ENCODE data around the gene TUBA1C.
"Not testable (repeated sequence)": the region's sequence is repeated elsewhere in the genome, so short reads cannot be mapped to it uniquely, and the experiment has no call there.

TUBA1C gene

DNA sequence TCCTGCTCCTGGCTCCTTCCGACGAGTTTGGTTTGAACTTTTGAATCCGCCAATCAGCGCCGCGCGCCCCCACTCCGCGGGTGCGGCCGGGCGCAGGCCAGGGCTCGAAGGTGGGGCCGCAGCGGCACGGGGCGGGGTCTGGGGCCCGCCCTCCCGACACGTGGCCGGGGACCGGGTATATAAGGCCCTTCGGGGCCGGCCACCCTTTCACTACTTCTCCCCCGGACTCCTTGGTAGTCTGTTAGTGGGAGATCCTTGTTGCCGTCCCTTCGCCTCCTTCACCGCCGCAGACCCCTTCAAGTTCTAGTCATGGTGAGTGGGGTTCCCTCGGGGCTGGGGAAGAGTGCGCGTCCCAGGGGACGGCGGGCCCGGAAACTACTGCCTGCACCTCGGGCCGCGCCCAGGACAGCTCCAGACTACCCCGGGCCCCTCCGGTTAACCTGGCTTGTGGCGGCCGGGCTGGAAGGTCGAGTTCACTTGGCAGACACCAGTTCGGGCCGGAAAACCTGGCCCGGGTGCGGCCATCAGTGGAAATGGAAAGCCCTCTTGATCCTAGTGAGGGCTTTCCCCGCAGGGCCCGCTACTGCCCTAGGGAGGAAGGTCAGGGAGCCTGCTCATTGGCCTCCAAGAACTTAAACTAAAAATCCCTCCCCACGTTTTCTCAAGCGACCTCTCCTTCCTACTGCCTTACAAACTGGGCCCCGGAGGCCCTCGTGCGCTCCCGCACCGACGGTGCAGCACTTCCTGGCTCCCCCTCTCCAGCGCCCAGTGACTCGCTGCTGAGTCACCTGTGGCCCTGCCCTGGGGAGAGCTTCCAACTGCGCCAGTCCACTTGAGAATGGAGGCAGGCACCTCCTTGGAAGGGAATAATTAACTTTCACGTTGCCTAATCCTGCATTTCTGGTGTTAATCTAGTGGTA lies at the start of gene TUBA1C:
Gene TUBA1C, plus strand, starts transcription at position 210 of the 920 bp plus-strand sequence. Its CDS starts 100 bp downstream, at position 310.
- DNase-seq = peak; percentile 77

DNA sequence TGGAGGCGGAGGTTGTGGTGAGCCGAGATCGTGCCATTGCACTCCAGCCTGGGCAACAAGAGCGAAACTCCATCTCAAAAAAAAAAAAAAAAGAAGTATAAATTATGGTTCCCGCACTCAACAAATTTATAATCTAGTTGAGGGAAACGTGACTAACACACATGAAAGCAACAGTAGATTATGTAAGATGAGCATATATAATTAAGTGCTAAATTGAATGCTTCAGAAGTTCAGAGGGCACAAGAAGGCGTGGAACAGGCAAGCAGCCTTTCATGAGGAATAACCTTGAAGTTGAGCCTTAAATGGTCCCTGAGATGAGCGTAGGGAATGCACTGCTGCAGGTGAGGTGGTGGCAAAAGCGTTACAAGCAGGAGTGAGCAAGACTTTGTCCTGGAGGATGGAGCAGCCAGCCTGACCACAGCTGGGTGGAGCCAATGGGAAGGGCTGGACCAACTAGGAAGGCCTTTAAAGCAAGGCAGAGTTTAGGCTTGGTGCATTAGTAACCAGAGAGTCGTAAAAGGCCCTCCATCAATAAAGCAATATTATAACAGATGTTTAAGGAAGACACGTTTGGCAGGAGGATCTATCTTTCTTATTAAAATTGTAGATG lies 45.4 kb upstream of the TUBA1C start:
- no peak for DNase-seq

DNA sequence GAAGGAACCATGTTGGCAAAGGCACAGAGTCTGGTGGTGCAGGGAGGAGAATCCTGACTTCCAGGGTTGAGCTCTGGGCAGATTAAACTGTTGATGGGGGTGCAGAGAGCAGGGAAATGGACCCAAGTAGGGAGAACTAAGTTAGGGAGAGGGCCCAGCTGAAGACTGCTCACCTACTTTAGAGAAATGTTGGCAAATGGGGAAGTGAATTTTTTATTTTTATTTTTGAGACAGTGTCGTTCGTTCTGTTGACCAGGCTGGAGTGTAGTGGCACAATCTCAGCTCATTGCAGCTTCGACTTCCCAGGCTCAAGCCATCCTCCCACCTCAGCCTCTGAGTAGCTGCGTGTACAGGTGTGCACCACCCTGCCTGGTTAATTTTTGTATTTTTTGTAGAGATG lies 43.9 kb upstream of the TUBA1C start:
- no peak for DNase-seq

DNA sequence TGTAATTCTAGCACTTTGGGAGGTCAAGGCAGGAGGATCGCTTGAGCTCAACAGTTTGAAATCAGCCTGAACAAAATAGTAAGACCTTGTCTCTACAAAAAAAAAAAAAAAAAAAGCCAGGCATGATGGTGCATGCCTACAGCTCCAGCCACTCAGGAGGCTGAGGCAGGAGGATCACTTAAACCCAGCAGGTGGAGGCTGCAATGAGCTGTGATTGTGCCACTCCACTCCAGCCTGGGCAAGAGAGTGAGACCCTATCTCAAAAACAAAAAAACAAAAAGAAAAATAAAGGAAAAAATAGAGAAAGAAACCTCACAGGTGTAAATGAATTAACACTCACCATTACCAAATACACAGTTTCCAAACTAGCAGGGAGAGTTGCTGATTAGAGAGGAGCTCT lies 41.8 kb upstream of the TUBA1C start:
- no peak for DNase-seq

DNA sequence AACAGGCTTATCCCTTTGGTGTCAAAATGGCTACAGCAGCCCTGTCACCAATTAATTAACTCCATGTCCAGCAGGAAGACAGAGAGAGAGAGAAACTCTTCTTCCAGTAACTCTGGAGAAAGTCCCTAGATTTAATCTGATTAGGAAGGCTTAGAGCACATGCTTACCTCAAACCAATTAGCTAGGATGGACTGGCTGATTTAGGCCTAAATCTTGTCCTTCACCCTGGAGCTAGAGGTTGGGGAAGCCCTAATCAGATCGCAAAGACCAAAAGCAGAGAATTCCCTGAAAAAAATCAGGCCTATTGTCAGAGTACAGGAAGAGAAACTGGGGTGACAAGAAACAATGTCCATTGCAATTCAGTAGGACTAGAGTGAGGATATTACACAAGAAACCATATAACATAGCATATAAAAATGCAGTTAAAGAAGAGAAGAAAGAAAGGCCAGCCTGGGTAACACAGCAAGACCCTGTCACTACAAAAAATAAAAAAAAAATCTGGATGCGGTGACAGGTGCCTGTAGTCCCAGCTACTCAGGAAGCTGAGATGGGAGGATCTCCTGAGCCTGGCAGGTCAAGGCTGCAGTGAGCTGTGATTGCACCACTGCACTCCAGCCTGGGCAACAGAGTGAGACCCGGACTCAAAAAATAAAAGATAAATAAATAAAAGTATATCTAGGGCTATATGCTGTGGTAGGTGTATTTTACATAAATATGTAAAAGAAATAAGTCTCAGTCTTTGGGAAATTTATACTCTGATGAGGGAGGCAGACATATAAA lies 41.1 kb upstream of the TUBA1C start:
- no peak for DNase-seq

DNA sequence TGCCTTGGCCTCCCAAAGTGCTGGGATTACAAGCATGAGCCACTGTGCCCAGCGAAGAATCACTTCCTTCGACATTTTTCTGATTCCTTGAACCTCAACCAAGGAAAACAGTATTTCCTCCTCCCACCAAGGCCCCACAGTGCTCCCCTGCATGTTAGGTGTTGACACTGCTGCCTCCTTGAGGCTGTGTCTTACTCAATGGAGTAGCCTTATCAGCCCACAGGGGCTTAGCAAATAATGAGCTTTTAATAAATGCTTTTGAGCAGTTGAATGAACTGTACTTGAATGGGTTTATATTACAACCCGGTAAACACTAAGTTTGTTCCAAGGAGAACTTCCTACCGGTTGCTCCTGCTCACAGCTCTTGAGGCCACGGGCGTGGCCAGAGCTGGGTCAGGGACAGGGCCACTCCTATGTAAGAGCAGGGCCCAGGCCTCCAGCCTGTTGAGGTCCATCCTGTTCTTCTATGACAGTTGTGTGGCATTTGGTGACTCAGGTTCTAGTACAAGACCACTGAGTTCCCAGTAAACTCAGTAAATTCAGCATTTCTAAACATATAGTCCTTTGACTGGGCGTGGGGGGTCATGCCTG lies 39.2 kb upstream of the TUBA1C start:
- no peak for DNase-seq

DNA sequence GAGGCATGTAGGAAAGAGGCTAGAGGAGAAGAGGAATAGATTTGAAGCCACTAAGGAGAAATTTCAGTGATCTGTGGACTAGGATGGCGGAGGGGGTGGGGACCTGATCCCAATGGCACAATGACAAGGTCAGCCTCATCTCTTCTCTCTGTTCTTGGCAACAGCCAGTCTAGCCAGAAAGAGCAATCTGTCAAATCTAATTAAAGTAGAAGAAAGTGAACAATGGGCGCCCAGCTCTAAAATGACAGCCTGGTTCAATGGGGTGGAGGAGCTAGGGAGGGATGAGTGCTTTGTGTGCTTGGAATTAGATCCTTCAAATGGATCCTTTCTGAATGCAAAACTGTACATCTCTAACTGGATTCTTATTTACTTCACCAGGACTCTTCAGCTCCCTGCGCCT lies 37.2 kb upstream of the TUBA1C start:
- DNase-seq = peak; percentile 44

DNA sequence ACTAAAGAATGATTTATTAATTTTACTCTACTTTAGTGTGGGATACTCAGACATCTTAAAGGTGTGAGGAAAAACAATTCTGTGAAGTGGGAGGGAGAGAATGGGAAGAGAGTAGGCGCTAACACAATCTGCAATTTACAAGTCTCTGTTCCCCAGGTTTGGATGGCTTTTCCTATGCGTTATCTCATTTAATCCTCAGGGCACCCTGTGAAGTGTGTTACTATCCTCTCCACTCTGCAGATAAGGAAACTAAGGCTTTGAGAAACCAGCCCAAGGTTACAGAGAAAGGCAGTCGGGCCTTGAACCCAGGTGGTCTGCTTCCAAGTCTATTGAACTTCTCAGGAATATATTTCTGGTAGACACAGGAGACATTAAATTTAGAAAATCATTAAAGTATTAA lies 36.2 kb upstream of the TUBA1C start:
- DNase-seq = no peak

DNA sequence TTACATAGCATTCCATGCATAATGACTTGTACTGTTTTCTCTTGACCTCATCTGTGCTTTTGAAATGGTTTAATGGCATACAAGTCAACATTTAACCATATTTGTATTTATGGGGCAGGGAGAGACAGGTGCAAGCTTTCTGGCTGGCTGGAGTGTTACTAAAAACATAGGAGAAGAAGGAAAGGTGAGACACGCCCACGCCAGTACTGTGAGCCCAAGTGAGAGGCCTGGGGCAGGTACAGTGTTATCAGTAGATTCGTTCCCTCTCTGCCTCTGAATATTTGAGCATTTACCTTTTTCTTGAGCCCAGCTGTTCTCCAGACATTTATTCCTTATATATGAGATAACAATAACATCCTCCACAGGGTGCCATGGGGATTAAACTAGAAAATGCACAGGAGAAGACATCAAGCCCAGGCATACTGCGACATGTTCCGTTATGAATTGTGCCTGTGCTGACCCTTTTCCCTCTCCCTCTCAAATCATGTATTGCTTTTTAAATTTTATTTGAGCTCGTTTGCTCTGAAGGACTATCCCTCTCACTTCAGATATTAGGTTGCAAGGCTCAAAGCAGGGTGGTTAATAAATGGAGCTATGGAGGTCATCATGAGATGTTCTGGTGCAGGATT lies 34.6 kb upstream of the TUBA1C start:
- peak; percentile 52 for DNase-seq

DNA sequence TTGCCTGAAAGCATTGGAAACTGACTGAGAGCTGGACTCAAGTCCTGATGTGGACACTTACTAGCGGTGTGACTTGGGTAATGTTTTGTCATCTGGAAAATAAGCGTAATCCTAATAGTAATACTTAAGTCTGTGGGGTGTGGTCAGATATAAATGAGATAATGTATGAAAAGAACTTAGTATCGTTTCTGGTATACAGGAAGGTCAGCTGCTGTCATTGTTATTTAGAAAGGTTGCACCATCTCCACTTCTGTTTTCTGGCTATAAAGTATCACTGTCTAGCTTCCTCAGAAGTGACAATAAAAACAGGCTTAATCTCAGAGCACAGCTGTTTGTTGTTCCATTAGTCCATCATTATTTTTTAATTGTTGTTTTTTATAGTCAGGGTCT lies 34.1 kb upstream of the TUBA1C start:
- DNase-seq = no peak

DNA sequence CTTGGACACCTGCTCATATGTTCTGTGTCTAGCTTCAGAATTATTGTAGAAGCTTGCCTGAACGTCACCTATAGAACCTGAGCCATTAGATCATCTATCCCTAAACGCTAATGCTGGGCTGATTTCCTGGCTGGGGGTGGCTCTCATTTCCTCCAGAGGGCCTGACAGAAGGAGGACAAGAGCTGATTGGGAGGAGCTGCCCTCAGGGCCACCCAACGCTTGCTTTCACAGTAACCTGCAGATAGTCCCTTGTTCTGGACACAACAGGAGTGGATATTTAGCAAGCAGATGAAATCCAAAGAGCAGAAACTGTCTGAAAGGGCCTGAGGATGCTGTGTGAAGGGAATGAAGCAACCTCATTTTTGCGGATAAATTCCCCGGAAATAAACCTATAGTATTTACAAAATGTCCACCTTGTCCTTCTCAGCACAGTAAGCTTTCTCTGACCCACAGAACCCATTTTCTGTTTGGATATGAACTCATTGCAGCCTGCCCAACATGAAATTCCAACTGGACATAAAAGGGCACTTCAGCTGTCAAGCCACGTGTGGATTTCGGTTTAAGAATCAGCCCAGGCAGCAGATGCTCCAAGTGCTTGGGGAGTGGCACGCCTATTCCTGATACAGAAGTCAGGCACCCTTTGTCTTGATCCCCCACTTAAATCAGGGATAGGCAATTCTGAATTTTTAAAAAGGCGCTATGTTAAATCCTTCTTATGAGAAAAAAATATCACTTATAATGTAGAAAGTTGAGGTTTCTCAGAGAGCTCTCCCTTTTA lies 32.8 kb upstream of the TUBA1C start:
- DNase-seq = peak; percentile 69

DNA sequence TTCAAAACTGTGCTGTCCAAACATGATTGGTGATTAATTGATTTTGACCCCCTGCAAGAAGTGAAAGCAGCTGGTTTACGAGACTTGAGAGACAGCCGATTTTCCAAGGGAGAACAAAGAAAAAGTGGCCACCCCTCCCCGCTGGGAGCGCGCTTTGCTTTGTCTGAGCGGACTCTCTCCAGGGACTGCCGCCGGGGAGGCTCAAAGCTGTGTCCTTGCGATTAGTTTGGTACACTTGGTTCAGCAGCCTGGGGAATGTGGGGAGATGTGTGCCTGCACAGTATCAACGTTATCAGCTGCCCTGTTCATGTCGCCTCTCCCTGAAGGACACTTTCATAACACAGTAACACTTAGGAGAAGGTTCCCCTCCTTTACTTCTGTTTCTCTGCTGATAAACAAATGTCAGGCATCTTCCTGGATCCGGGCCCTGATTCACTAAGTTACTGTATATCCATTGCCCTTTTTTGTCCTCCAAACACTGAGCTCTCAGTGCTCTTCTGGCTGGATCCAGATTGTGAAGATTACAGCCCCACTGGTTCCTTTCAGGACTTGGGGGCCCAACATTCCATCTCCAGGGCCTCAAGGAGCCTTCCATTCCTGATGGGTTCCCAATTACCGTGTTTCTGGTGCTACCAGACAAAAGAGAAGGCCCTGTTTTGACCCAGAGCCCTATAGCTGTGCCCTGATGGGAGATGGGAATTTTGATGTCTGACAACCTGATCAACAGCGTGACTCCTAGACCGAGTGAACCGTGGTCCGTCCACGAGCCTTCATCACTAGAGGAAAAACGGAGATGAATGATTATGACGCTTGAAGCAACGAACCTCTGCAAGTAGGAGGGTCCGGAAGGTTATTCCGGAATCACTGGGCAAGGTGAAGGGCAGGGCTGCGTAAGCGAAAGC lies 31.7 kb upstream of the TUBA1C start:
- peak; percentile 77 for DNase-seq

DNA sequence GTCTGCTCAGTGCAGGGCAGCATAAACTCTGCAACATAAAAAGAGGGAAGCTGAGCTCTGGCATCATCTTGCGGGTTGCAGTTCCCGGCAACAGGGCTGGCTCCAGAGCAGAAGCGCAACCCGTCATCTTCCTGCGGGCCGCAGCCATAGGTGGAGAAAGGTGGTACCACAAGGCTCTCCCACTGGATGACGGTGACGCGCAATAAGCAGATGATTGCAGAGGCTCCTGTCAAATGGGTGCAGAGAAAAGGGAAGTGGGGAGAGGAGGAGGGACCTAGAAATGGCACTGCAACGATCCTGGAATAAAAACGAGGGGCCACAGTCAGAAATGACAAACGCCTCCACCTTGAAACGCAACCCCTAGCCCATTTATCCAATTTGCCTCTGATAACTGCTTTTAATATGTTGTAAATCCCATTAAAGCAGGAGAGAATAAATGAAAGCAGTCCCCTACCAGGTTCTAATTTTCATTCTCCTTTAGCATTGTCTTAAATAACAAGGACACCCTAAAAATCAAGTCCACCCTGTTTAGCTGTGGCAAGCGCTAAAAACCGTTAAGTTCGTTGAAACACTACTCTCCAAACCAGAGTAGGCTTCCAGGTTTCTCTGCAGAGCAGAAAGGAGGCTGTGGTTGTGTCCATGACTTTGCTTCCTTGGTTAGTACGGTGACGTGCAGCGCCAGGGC lies 30.9 kb upstream of the TUBA1C start:
- peak; percentile 97 for DNase-seq

DNA sequence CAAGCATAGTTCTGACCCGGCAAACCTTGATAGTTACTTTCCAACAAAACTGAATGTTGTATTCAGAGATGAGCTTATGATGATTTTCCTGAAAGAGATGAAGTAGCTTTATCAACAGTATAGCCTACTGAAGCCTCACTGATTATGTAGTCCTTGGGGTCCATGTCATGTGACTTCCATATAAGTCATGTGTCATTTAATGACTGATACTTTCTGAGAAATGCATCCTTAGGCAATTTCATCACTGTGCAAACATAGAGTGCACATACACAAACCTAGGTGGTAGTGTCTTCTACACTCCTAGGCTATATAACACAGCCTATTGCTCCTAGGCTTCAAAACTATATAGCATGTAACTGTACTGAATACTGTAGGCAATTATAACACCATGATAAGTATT lies 28.5 kb upstream of the TUBA1C start:
- DNase-seq = no peak

DNA sequence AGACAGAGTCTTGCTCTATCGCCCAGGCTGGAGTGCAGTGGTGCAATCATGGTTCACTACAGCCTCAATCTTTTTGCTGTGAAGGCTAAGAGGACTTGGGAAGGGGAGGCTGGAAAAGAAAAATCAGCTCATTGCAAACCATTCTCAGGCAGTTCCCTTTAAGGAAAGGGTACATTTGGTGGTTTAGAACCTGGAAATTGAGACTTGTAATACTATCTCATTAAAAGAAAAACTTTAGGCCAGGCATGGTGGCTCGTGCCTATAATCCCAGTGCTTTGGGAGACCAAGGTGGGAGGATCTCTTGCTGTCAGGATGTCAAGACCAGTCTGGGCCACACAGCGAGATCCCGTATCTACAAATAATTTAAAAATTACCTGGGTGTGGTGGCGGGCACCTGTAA lies 21.3 kb upstream of the TUBA1C start:
- DNase-seq = no peak

DNA sequence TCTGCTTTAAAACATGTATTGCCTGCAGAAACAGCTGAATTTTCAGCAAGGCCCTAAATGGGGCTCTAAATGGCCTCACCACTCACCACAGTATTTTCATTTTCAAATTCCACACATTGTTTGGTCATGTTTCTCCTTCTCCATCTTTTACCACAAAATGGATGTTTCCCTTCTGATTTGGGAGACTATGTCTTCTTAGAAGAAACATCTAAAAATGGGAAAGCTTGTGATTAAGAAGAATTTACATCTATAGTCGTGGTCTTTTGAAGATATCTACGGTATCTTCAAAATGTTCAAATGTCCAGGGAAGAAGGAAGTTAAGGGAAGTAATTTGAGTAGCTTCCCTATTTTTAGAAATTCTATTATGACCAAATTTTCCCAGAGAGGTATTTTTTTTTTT lies 20.7 kb upstream of the TUBA1C start:
- no peak for DNase-seq

DNA sequence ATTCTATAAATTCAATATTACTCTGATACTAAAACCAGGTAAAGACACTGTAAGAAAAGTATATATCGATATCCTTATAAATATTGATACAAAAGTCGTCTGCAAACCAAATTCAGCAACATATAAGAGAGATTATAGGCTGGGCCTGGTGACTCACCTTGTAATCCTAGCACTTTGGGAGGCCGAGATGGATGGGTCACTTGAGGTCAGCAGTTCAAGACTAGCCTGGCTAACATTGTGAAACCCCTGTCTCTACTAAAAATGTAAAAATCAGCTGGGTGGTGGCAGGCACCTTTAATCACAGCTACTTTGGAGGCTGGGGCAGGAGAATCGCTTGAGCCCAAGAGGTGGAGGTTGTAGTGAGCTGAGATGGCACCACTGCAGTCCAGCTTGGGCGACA lies 13.5 kb upstream of the TUBA1C start:
- DNase-seq = no peak

DNA sequence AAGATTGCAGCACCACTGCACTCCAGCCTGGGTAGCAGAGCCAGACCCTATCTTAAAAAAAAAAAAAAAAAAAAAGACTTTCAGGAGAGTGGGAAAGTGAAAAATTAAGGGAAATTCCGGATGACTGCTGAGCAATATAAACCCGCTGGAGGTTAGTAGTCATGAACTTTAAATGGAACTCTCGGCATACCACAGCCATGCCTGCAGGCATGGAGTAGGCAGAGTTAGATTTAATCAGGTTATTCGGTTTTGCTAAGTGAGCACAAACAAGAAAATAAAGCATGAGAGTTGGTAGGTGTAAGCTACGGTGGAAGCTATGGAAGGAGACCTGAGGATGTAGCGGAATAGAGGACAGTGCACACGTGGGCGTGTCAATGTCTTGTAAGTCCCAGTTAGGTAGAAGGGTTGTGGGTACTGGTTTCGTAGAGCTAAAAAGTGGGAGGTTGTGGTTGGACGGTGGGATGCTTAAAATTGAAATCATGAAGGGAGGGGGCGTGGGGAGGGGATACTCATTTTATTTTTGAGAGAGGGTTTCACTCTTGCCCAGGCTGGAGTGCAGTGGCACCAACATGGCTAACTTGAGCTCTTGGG lies 11.8 kb upstream of the TUBA1C start:
- DNase-seq = no peak

DNA sequence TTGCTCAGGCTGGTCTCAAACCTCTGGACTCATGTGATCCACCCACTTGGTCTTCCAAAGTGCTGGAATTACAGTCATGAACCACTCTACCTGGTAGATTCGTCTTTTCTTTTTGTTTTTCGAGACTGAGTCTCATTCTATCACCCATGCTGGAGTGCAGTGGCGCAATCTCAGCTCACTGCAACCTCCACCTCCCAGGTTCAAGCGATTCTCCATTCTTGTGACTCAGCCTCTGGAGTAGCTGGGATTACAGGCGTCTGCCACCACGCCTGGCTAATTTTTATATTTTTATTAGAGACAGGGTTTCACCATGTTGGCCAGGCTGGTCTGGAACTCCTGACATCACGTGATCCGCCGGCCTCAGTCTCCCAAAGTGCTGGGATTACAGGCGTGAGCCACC lies 9.4 kb upstream of the TUBA1C start:
- DNase-seq = not testable (repeated sequence)

Measured in DMS79 (cell line).